Glomerular visceral epithelial cell (primary cell): ENCODE results near the gene CSTPP1.
"Not testable (repeated sequence)": the region's sequence is repeated elsewhere in the genome, so short reads cannot be mapped to it uniquely, and the experiment has no call there.

ENCODE experiments used
- DNase-seq: peaks from one replicate; pipeline ENCODE4 v3.0.0-alpha.2; 2016; ENCODE audit errors: extremely low spot score

Gene CSTPP1

DNA sequence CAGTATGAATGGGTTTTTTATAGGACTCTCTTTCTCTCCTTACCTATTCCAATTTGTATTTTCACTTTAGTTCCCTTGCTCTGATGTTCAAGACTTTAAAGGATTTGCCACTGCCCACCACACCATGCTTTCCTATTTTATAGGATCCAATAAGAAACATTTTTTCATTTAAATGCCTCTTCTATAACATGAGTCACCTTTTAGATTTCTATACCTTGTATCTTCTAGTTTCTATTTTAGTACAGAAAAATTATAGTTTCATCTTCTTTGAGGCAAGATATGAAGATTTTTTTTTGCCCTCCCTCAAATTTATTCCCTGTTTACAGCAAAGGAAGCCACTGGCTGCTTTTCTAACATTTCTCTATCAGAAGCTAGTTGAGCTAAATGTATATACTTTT, 163.4 kb downstream of the CSTPP1 start:
- DNase-seq: no peak

DNA sequence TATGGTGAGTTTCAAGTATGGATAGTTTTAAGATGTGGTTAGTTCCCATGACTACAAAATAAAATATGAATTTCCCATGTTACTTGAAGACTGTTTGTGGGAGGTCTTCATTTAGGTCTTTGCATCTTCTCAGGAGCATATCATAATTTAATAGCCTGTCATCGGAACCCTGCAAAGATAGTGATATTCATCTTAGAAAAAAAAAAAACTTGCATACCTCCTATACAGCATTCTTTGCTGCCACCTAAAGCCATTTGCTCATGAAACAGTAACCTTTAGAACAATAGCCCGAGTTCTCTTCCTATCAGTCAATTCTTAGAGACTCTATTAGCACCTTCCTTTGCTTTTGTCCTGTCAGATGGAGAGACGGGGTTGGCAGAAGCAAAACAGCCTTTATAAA, 164.8 kb downstream of the CSTPP1 start:
- DNase-seq: no peak

DNA sequence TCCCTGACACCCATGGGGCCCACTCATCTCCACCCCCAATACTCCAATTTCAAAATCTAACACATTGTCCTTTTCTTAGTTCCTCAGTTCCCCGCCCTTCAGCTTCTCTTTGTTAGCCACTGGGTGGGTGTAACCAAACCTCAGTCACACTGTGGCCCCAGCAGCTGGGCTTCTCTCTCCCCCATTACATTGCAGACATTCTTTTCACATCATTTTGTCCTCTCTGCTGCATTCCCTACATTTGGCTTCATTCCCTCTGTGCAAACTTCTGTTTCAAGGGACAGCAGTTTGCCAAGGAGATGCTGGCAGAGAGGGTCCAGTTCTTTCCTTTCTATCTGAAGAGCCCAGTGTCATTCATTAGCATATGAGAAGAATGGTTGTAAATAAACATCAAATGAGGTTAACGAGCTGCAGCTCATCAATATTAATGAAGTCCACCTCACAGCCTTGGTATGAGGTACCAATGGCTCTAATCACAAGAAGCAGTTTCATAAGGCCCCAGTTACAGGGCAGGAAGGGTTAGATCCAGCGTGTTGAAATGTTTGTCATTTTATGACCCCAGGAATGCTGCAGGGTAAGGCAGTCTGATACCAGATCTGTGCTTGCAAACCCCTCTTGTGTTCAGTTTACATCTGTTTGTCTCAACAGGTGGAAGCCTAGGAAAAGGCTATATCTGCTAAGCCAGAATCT, 167.8 kb downstream of the CSTPP1 start:
- no peak for DNase-seq

DNA sequence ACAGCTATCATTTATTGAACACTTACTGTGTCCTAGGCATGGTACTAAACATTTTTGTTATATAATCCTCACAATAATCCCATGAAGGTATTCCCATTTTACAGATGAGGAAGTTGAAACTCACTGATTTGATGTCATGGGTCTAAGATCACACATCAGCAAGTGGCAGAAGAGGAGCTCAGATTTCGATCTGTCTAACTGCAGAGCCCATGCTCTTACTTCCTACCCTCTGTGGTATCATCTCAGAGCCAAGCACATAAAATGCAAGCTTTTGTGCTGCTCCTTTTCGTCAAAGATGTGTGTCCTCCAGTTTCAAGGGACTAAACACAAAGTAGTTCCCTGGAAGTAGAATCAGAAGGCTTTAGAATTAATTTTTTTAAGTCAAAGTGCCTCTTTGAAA, 169.0 kb downstream of the CSTPP1 start:
- no peak for DNase-seq

DNA sequence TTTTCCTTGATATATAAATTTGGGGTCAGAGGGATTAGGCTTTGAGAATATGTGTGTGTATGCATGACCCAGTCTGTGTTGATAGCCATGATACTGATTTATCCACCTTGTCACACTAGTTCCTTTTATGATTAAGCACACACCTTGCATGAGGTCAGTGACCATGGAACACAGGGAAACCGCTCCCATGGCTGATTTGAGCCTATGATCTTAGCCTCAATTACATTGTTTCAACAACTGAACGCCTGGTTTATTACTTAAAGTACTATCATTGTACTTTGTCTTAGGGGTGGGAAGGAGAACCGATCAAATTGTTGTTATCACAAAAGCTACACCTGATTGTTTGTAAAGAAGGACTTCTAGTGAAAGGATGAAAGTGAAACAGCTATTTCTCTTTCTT, 169.4 kb downstream of the CSTPP1 start:
- DNase-seq: no peak

DNA sequence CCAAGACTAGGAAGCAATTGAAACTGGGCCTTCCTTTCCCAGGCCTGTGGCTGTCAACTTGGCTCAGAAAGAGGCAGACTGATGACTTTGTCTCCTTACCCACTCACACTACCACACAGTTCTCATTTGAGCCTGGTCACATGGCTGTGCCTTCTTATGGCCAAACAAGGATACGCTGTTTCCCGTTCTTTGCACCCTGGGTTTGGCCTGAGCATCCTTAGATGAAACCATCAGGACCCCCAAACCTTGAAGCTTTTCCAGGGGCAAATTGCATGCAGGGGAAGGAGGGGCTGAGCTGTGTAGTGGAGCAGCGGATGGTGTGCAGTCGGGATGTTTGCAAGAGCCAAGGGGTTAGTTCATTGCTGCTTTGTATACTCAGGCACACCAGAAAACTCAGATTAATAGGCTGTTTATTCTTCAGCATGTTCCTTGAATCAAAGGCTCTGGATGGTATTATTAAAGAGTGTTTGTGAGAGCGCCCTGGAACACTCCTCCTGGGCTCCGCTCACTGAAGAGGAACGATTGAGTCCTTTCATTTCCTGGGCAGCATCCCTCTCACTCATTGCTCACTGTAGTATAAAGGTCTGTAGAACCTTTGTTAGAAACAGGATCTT, 170.3 kb downstream of the CSTPP1 start:
- no peak for DNase-seq

DNA sequence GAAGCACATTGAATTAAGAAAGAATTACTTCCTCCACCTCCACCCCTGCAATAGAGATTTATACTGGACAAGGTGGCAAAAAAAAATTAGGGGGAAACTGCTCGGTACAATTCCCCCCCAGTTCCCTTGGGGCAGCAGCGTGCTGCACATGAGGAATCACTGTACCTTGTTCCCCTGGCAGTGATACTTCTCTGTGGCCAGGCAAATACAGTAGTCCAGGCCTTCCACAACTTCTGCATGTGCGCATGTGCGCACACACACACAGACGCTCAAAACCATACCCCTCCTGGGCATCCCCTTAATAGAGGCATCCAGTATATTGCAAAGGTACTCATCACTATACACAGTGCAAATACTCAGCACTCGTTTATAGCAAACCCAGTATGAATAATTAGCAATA, 171.2 kb downstream of the CSTPP1 start:
- no peak for DNase-seq

DNA sequence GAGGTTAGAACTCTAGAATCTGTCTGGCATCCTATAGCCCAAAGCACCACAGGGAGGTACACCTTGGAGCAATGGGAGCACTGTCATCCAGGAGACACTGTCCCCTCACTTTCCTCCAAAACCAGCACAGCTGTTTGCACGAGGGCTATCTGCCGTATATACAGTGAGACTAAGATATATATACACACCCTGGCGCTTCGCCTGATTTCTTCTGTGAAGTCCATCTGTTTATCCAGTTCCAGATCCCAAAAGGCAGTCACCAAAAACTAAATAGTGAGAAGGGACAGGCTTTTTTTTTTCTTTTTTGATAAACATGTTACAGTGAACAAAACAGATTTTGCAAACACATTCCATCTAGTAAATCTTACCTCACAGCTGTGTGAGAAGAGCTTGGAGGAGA, 171.7 kb downstream of the CSTPP1 start:
- DNase-seq: no peak

DNA sequence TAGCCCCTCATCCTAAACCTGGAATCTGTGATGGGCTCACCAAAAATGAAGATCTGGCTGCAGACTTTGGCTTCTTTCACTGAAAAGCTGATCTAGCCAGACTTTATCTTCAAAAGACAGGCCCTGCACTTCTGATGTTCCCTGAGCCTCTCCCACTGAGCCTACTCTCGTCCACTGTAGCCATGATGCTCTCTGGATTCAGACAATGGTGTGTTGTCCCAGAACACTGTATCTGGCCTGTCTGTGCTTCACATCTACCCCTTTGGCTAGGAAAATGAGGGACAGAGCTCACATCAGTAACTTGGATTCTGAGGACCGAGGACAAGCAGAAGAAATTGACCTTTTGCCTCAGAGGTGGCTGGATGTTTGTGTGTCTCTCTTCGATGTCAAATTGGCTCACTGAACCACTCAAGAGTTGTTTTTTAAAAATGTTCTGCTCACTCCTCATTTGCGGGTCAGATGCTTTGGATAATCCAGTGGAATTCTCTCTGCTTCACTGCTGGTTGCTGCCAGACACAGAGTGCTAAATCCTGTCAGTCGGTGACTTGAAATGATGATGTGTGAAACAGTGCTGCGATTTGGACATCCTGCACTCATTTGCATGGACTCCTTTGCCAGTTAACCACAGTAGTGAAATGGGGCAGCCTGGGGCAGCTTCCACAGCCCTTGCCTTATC, 172.6 kb downstream of the CSTPP1 start:
- no peak for DNase-seq

DNA sequence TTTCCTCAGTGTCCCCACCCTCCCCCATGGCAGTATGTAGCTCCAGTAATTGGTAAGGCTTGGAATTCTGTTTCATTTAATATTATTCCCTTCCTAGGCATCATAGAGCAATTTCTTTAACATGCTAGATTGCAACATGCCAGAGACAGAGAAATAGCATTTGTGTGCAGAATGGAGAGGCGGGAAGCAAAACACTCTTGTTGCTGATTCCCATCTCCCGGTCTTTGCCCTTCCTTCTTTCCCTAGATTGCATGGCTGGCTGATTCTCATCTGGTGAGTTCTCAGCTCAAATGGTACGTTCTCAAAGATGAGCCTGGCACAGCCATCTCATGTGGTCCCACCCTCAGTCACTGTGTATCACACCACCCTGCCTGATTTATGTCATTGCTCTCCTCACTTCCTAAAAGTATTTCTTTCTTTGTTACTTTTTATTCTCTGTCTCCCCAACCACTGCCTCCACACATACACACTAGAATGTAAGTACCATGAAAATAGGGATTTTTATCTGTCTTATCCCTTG, 173.2 kb downstream of the CSTPP1 start:
- DNase-seq: no peak

DNA sequence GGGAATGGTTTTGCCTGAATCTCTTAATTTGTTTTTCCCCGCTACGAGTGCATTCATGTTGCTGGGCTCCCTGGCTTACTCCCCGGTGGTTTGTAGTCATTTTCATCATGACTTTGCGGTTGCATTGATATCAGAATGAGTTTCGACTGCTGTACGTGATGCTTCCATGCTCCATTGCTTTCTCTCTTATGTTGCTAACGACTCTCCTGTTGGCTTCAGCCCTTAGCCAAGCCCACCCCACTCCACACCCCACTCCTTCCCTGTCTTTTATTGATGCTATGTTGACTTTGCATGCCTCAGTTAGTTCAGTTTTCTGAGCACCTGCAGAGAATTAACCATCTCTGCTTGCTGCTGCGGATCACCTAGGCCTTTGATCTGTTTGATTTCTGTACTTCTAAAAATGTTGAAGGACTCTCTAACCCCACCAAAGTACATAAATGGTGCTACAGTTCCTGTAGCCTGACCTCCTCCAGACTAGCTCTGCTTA, 174.8 kb downstream of the CSTPP1 start:
- DNase-seq: no peak

DNA sequence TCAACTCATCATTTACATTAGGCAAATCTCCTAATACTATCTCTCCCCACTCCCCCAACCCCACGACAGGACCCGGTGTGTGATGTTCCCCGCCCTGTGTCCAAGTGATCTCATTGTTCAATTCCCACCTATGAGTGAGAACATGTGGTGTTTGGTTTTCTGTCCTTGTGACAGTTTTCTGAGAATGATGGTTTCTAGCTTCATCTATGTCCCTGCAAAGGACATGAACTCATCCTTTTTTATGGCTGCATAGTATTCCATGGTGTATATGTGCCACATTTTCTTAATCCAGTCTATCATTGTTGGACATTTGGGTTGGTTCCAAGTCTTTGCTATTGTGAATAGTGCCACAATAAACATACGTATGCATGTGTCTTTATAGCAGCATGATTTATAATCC, 176.4 kb downstream of the CSTPP1 start:
- not testable (repeated sequence) for DNase-seq

DNA sequence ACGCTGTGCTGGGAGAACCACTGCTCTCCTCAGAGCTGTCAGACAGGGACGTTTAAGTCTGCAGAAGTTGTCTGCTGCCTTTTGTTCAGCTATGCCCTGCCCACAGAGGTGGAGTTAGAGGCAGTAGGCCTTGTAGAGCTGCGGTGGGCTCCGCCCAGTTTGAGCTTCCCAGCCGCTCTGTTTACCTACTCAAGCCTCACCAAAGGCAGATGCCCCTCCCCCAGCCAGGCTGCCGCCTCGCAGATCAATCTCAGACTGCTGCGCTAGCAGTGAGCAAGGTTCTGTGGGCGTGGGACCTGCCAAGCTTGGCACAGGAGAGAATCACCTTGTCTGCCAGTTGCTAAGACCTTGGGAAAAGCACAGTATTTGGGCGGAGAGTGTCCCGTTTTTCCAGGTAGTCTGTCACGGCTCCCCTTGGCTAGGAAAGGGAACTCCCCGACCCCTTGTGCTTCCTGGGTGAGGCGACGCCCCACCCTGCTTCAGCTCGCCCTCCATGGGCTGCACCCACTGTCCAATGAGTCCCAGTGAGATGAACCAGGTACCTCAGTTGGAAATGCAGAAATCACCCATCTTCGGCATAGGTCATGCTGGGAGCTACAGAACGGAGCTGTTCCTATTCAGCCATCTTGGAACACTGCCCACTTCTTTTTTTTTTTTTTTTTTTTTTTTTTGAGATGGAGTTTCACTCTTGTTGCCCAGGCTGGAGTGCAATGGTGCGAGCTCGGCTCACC, 182.6 kb downstream of the CSTPP1 start:
- DNase-seq: not testable (repeated sequence)

DNA sequence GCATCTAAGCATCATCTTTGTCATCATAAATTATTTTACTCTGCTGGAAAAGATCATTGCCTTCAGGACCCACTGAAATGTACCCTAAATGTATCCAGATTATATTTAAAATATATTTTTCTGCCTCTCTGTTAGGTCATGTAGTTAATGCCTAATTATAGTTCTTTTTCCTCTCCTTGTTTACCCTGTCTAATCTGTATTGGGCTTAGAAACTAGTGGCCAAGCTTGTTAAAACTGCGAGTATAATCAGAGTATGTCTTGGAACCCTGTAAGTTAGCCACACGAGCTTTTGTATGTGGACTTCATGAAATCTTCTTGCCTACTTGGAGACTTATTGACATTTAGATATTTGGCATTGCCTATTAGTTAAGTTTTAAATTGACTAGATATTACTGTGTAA, 184.5 kb downstream of the CSTPP1 start:
- no peak for DNase-seq

DNA sequence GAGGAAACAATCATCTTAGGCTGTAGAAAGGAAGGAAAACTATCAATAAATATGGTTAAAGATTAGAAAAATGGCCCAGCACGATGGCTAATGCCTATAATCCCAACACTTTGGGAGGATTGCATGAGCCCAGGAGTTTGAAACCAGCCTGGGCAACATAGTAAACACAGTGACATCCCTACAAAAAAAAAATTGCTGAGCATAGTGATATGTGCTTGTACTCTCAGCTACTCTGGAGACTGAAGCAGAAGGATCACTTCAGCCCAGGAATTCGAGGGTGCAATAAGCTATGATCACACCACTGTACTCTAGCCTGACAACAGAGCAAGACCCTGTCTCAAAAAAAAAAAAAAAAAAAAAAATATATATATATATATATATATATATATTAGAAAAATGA, 185.2 kb downstream of the CSTPP1 start:
- no peak for DNase-seq

DNA sequence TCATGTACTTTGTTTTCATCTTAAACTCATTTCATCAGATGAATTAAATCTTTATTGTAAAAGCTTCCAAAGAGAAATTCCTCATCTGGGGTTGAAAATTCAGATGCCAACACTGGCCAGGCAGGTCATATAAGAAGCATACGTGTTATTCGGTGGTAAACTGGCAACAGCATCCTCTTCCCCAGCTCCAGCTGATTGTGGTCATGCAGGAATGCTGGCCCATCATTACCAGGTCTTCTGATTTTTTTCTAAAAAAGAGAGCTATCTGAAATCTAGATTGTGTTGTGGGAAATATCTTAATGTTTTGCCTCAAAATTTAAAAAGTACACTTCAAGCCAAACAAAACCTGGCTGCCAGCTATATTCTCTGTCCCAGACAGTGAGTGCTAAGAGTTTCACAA, 186.5 kb downstream of the CSTPP1 start:
- no peak for DNase-seq

DNA sequence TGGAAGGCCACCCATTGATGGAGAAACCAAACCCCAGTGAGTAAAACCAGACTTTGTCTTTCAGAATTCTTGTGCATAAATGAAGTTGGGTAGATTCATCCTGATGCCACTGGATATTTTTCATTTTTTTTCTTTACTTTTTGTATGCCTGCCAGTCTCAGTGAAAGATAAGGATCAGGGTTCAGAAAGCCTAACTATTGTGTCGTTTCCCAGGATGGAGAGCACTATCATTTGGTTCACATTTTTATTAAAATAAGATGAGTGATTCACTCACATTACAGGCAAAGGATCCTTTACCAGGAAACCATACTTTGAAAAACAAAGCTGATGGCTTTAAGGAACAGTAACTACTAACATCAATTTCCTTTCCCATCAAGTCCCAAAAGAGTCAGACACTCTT, 188.1 kb downstream of the CSTPP1 start:
- no peak for DNase-seq

DNA sequence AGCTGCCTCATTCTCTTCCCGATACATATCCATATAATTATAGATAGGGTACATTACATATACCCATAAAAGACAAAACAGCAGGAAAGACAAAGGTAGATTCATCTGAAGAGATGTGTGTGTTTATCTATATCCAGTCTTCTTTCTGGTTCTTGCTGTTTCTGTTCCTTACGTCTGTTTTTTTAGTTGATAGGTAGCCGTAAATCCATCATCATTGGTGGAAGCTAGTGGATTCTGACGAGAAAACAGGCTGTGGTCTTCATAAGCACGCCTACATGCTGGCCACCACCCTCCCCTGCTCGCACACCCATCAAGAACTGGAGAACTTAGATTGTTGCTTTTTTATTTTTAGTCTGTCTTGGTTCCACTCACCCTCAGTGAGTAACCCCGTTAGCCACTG, 188.5 kb downstream of the CSTPP1 start:
- no peak for DNase-seq

DNA sequence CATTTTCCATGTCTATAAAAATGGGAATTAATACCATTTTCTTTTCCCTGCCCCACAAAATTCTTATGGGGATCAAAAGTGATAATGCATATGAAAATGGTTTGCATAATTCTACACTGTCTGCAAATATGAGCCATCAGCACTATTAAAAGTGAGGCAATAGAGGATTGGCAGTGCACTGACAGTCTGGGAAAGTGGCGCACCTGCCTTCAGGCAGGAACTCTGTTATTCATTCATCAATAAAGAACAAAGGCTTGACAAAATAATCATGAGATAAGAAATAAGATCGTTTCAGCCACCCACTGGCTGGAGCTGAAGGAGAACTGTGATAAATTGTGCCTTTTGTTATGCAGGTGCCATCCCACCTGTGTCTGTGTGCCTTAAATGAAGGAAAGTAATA, 190.7 kb downstream of the CSTPP1 start:
- no peak for DNase-seq

DNA sequence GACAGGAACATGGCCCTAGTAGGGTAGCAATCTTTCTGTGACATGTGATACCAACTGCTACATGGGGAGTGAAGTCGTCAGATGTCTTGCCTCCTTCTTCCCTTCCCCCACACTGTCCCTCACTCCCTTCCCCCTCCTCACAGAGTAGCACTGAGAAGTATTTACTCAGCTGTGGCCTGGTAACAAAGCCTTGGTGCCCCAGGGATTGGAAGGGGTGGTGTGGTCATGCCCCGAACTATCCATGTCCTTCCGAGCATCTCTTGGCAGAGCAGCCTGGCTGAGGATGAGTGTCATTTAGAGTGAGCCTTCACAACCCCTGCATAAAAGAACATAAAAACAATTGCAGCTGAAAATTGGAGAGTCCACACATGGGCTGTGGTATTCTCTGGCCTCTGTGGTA, 194.0 kb downstream of the CSTPP1 start:
- DNase-seq: no peak

DNA sequence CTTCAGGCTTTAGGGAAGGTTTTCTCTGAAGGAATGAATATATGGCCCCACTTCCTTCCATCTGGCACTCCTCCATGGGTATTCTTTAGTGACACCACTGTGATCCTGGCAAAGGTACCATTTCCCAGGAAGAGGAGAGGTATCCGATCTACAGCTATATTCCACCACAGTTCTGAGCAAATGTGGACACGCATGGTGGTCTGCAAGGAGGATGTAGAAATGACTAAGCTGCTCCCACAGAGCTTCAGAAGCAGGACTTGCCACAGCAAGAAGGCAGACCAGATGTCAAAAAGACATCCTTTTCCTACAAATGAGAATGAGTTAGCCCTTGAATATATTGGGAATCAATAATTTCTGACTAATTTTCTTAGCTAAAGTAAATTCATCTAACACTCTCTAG, 194.6 kb downstream of the CSTPP1 start:
- no peak for DNase-seq

DNA sequence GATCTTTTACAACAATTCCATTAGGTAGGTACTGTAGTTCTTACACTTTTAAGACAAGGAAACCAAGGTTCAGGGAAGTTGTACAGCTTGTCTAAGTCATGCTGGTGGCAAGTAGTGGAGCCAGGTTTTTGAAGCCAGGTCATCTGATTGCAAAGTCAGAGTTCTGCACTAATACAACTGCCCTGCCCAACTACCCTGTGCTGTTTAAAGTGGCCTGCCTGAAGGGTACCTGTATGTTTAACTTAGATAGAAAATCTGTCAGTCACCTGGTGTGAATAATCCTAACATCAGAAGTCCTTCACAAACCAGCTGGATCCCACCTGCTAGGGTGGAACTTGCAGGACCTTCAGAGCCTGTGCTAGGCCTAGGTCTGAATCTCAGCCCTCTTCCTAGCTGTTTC, 195.9 kb downstream of the CSTPP1 start:
- DNase-seq: no peak
